Effector memory CD4-positive, alpha-beta T cell (primary cell): ENCODE data around the gene EXOSC7.

Source experiments
- DNase-seq, 3 donors: peaks; one replicate each; pipeline ENCODE4 v3.0.0-alpha.2; 2020
- H3K27ac ChIP-seq: 2 replicates; pipeline ENCODE4 v1.7.0; 2013; ENCODE audit warnings: mild to moderate bottlenecking, low read length, moderate library complexity; ENCODE audit not compliant: insufficient read depth, poor library complexity, severe bottlenecking
- H3K27me3 ChIP-seq: replicated peaks from 2 replicates; pipeline ENCODE4 v1.7.0; 2013; ENCODE audit warnings: mild to moderate bottlenecking, low read length; ENCODE audit not compliant: insufficient read depth, control insufficient read depth, poor library complexity, severe bottlenecking
- H3K36me3 ChIP-seq: 2 replicates; pipeline ENCODE4 v1.7.0; 2013; ENCODE audit warnings: mild to moderate bottlenecking, low read length, moderate library complexity; ENCODE audit not compliant: control insufficient read depth, insufficient read depth
- H3K4me1 ChIP-seq: 2 replicates; pipeline ENCODE4 v1.7.0; 2013; ENCODE audit warnings: low read length, mild to moderate bottlenecking; ENCODE audit not compliant: control insufficient read depth, insufficient read depth, poor library complexity, severe bottlenecking
- H3K4me3 ChIP-seq: 2 replicates; pipeline ENCODE4 v1.7.0; 2013; ENCODE audit warnings: low read length, low read depth, mild to moderate bottlenecking; ENCODE audit not compliant: insufficient read depth, poor library complexity, severe bottlenecking
- H3K9me3 ChIP-seq: 2 replicates; pipeline ENCODE4 v1.7.0; 2013; ENCODE audit warnings: mild to moderate bottlenecking, low read length, moderate library complexity; ENCODE audit not compliant: control insufficient read depth

Gene EXOSC7

DNA sequence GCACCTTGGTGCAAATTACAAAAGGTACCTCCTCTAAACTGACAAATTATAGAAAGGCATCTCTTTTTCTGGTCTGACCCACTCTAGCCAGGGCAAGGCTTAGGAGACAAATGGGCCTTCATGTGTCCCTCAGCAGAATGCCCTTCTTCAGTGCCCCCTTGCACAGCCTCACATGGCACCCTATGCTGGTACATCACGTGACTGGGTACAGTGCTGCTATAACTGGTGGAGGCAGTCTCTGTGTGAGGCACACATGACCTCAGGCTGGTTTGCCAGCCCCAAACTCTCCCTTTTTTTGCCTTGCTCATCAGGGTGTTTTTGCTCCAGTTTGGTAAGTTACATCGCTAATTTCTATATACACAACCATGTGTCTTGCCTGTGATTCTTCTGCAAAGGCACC lies 53.2 kb downstream of the EXOSC7 start:
- no peaks in the 10 kb centered on the region for H3K4me1 ChIP-seq
- no peaks in the 10 kb centered on the region for H3K36me3 ChIP-seq
- no peaks in the 10 kb centered on the region for H3K27me3 ChIP-seq
- H3K4me3 ChIP-seq: no peak overlapping the region
- H3K27ac ChIP-seq: no peak overlapping the region
- H3K9me3 ChIP-seq: no peaks in the 10 kb centered on the region
- no peak for DNase-seq

- DNase-seq: no peak
- no peaks in the 10 kb centered on the region for H3K27me3 ChIP-seq
- H3K4me3 ChIP-seq: no peak overlapping the region
- peaks cover 2% of the 10 kb centered on the region for H3K4me1 ChIP-seq
- no peaks in the 10 kb centered on the region for H3K36me3 ChIP-seq
- H3K9me3 ChIP-seq: no peaks in the 10 kb centered on the region
- H3K27ac ChIP-seq: no peak overlapping the region
These were observed 53.6 kb downstream of the EXOSC7 start for GRCh38 chr3:45029661-45030060.

GRCh38 chr3:45031531-45031930 lies 55.5 kb downstream of the EXOSC7 start:
- Histone ChIP-seq H3K36me3 (no peaks in the 10 kb centered on the region), H3K4me1 (peaks cover 20% of the 10 kb centered on the region), H3K27ac (no peak overlapping the region), H3K27me3 (no peaks in the 10 kb centered on the region), H3K9me3 (no peaks in the 10 kb centered on the region), H3K4me3 (no peak overlapping the region)
- DNase-seq: no peak

DNA sequence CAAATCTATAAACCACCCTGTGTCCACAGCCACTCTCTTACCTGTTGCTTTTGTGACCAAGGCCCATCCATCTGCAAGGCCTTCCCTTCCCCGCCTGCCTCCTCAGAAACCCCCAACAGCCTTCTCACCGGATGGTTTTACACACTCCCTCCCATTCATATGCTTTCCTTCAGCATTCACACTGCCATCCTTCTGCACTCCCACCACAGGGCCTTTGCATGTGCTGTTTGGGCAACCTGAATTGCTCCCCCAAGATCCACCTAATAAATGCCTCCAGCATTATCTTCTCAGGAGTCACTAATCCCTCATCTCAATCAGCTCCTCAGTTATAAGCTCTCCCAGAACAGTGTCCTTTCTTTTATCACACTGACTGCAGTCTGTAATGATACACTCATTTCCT lies 56.1 kb downstream of the EXOSC7 start:
- no peaks in the 10 kb centered on the region for H3K27me3 ChIP-seq
- DNase-seq: no peak
- H3K36me3 ChIP-seq: no peaks in the 10 kb centered on the region

GRCh38 chr3:45033791-45034190 lies 57.7 kb downstream of the EXOSC7 start:
- no peak for DNase-seq
- no peaks in the 10 kb centered on the region for H3K9me3 ChIP-seq
- no peak overlapping the region for H3K27ac ChIP-seq

More for the DNA sequence above, 56.1 kb downstream of the EXOSC7 start:
- H3K4me1 ChIP-seq: peaks cover 20% of the 10 kb centered on the region
- no peaks in the 10 kb centered on the region for H3K9me3 ChIP-seq
- no peak overlapping the region for H3K27ac ChIP-seq
- no peak overlapping the region for H3K4me3 ChIP-seq

DNA sequence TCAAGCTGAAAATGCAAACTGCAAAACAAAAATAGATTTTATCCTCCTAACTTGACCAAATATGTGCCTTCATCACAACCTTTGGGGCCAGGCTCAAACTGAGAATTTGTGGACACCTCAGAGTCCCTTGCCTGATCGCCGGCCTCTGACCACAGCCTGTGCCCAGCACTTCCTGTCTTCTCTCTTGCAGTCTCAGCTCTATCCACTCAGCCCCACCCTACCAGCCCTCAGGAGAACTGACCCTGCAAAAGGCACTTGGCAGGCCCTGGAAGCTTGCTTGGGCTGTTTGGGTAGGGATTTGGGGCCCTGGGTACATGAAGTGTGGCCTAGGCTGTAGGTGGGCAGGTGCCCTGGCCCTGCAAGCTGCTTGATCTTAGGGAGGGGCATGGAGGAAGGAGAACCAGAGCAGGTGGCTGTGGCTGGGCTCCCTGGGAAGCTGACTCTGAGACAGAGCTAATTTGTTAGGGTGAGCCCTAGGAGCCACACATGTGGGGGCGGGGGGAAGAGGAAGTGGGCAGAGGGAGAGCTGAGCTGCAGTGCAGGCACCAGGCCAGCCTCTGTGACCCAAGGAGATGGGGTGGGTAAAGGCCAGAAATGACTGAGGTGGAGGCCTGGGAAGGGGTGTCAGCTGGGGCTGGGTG lies 58.7 kb downstream of the EXOSC7 start:
- no peaks in the 10 kb centered on the region for H3K27me3 ChIP-seq
- H3K27ac ChIP-seq: no peak overlapping the region
- H3K4me1 ChIP-seq: peaks cover 20% of the 10 kb centered on the region
- no peaks in the 10 kb centered on the region for H3K36me3 ChIP-seq
- no peak overlapping the region for H3K4me3 ChIP-seq
- H3K9me3 ChIP-seq: no peaks in the 10 kb centered on the region
- DNase-seq: no peak

More at GRCh38 chr3:45033791-45034190, 57.7 kb downstream of the EXOSC7 start:
- H3K36me3 ChIP-seq: no peaks in the 10 kb centered on the region
- H3K27me3 ChIP-seq: no peaks in the 10 kb centered on the region
- no peak overlapping the region for H3K4me3 ChIP-seq
- peaks cover 20% of the 10 kb centered on the region for H3K4me1 ChIP-seq

DNA sequence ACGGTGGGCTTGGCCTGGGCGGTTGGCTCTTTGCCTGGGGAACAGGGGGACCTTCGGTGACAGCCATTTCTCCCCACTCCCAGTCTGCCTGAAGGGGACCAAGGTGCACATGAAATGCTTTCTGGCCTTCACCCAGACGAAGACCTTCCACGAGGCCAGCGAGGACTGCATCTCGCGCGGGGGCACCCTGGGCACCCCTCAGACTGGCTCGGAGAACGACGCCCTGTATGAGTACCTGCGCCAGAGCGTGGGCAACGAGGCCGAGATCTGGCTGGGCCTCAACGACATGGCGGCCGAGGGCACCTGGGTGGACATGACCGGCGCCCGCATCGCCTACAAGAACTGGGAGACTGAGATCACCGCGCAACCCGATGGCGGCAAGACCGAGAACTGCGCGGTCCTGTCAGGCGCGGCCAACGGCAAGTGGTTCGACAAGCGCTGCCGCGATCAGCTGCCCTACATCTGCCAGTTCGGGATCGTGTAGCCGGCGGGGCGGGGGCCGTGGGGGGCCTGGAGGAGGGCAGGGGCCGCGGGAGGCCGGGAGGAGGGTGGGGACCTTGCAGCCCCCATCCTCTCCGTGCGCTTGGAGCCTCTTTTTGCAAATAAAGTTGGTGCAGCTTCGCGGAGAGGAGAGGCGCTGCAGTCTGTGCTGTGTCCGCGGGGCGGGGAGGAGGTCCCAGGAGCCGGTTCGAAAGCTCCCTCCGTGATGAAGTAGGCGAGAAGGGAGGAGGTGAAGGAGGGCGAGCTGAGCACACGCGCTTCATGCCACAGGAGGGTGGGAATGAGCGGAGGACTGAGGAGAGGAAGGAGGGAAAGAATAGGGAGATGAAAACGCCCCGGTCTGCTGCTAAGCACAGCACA lies 59.6 kb downstream of the EXOSC7 start:
- H3K4me1 ChIP-seq: peaks cover 20% of the 10 kb centered on the region
- no peaks in the 10 kb centered on the region for H3K9me3 ChIP-seq
- DNase-seq: no peak
- H3K36me3 ChIP-seq: no peaks in the 10 kb centered on the region
- H3K4me3 ChIP-seq: peak overlapping the region; percentile 35
- H3K27me3 ChIP-seq: no peaks in the 10 kb centered on the region
- no peak overlapping the region for H3K27ac ChIP-seq

DNA sequence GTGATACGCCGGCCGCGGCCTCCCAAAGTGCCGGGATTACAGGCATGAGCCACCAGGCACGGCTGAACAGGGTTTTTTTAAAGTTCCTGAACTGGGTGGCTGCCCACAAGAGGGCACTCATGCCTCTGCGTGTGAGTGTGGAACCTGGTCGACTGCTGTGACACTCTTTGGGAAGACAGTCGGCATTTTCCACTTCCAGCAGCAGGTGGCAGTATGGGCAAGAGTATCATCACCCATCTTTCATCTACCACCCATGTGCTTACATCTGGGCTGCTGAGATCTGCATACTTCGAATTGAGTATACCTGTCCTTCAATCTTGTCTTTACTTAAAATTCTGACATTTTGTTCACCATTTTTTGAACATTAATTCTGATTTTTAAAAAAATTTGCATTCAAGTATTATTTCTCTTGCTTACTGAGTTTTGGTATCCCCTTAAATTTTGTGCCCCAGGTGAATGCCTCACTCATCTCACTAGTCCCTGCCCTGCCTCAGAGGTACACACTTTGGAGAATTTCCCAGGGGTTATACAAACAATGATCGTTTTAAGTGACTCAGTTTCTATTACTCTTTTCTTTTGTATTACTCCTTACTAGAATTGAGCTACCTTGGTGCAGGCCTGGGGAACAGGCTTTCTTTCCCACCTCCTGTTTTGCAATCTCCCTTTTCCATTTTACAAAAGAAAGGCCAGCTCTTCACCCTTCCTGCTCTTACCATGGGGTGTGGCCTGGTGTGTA lies 61.8 kb downstream of the EXOSC7 start:
- Histone ChIP-seq H3K36me3 (no peaks in the 10 kb centered on the region), H3K9me3 (no peaks in the 10 kb centered on the region), H3K4me3 (no peak overlapping the region), H3K27ac (no peak overlapping the region), H3K4me1 (peaks cover 31% of the 10 kb centered on the region), H3K27me3 (no peaks in the 10 kb centered on the region)
- peak; percentile 72 to 81 (median 81) for DNase-seq

DNA sequence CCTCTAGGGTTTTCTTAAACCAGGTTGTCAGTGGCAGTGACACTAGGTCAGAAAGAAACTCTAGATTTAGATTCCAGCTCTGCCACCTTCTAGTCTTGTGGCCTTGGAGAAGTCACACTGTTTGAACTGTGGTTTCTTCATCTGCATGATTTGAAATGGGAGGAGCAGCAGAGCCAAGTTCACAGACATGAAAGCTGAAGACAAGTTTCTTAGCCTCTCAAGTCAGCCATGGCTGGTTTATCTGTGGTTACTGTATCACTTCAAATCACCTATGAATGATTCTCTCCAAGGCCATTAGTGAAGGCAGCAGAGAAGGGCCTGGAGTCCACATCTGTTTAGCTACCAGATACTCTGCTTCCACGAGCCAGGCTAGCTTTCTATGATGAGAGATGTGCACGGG lies 65.6 kb downstream of the EXOSC7 start:
- no peaks in the 10 kb centered on the region for H3K27me3 ChIP-seq
- peaks cover 11% of the 10 kb centered on the region for H3K4me1 ChIP-seq
- no peaks in the 10 kb centered on the region for H3K9me3 ChIP-seq
- H3K4me3 ChIP-seq: no peak overlapping the region
- no peaks in the 10 kb centered on the region for H3K36me3 ChIP-seq
- DNase-seq: no peak
- H3K27ac ChIP-seq: no peak overlapping the region

GRCh38 chr3:45042162-45042561 lies 66.1 kb downstream of the EXOSC7 start:
- Histone ChIP-seq H3K27me3 (no peaks in the 10 kb centered on the region), H3K27ac (no peak overlapping the region), H3K9me3 (no peaks in the 10 kb centered on the region), H3K36me3 (no peaks in the 10 kb centered on the region), H3K4me1 (peaks cover 11% of the 10 kb centered on the region), H3K4me3 (no peak overlapping the region)
- DNase-seq: no peak
